Activated CD4-positive, alpha-beta T cell treated with anti-CD3 and anti-CD28 coated beads for 36 hours (primary cell): ENCODE measurements around the gene NECAB2. TPM values are rescaled to one million over a fixed set of nuclear protein-coding genes. Genes with fewer than 3 reads are reported as not detected.

Experiments used
- total RNA-seq, 2 experiments: library from RNA; stranded (reverse); gene quantifications; one replicate each; pipeline ENCODE4 v1.2.3, GENCODE V29; 2021

The NECAB2 gene
- total RNA-seq, 2 experiments from 2014 or later = not detected

Other genes starting within 250 kb of the NECAB2 start
- gene HSBP1, start 160.3 kb upstream of the NECAB2 start, total RNA-seq = 10 to 100 TPM; 73.1 to 80.7 TPM
- 1 to 10 TPM; 3.3 to 3.8 TPM for gene MLYCD, start 69.1 kb upstream of the NECAB2 start, total RNA-seq
- 1 to 10 TPM in 1 of 2 experiments, under 1 TPM in 1; 0.75 to 1.0 TPM for gene OSGIN1, start 15.0 kb upstream of the NECAB2 start, total RNA-seq
- gene SLC38A8, start 74.6 kb downstream of the NECAB2 start, total RNA-seq = not detected
- 10 to 100 TPM; 32.0 to 32.2 TPM for gene MBTPS1, start 148.7 kb downstream of the NECAB2 start, total RNA-seq
- gene HSDL1, start 176.9 kb downstream of the NECAB2 start, total RNA-seq = 10 to 100 TPM in 1 of 2 experiments, 1 to 10 TPM in 1; 7.4 to 11.4 TPM
- under 1 TPM in 1 of 2 experiments, not detected in 1; 0.39 TPM for gene DNAAF1, start 177.1 kb downstream of the NECAB2 start, total RNA-seq
- gene TAF1C, start 218.8 kb downstream of the NECAB2 start, total RNA-seq = 10 to 100 TPM; 44.4 to 45.7 TPM
- gene ADAD2, start 222.9 kb downstream of the NECAB2 start, total RNA-seq = under 1 TPM; 0.16 to 0.18 TPM